ENCODE measurements around the gene MRPL10.

The MRPL10 gene

GRCh38 chr17:47801176-47801765 lies 30.1 kb downstream of the MRPL10 start:
- TF ChIP-seq CTCF (IDR thresholded peaks at IDR 0.05; ENCODE audit: borderline replicate concordance, control extremely low read depth, extremely low read depth, insufficient read depth, missing control alignments): no peak
- no peak for DNase-seq (ENCODE audit: low spot score)
- in situ Hi-C loops (cut with MboI; ENCODE audit: low sequenced_read_pairs, unreplicated experiment): no loop called here

GRCh38 chr17:47800686-47801085 lies 30.7 kb downstream of the MRPL10 start:
- no peak for DNase-seq (ENCODE audit: low spot score)
- in situ Hi-C loops (cut with MboI; ENCODE audit: low sequenced_read_pairs, unreplicated experiment): no loop called here
- TF ChIP-seq CTCF (IDR thresholded peaks at IDR 0.05; ENCODE audit: borderline replicate concordance, control extremely low read depth, extremely low read depth, insufficient read depth, missing control alignments): no peak

GRCh38 chr17:47797797-47798196 lies 33.5 kb downstream of the MRPL10 start:
- TF ChIP-seq CTCF (IDR thresholded peaks at IDR 0.05; ENCODE audit: borderline replicate concordance, control extremely low read depth, extremely low read depth, insufficient read depth, missing control alignments): no peak
- DNase-seq (ENCODE audit: low spot score): no peak
- in situ Hi-C loops (cut with MboI; ENCODE audit: low sequenced_read_pairs, unreplicated experiment): loop anchor here (10.0 to 25.0 kb wide), 2 partner anchors 103 to 435 kb away; partner anchors contain the start of gene TBKBP1

- no peak for TF ChIP-seq CTCF (IDR thresholded peaks at IDR 0.05; ENCODE audit: borderline replicate concordance, control extremely low read depth, extremely low read depth, insufficient read depth, missing control alignments)
- in situ Hi-C loops (cut with MboI; ENCODE audit: low sequenced_read_pairs, unreplicated experiment): loop anchor here (10.0 to 25.0 kb wide), 2 partner anchors 98 to 431 kb away; partner anchors contain the start of gene TBKBP1
- no peak for DNase-seq (ENCODE audit: low spot score)
These were observed 38.4 kb downstream of the MRPL10 start for GRCh38 chr17:47792979-47793378.

GRCh38 chr17:47792457-47792856 lies 38.9 kb downstream of the MRPL10 start:
- in situ Hi-C loops (cut with MboI; ENCODE audit: low sequenced_read_pairs, unreplicated experiment): loop anchor here (10.0 to 25.0 kb wide), 2 partner anchors 98 to 430 kb away; partner anchors contain the start of gene TBKBP1
- TF ChIP-seq CTCF (IDR thresholded peaks at IDR 0.05; ENCODE audit: borderline replicate concordance, control extremely low read depth, extremely low read depth, insufficient read depth, missing control alignments): no peak
- no peak for DNase-seq (ENCODE audit: low spot score)

- no peak for DNase-seq (ENCODE audit: low spot score)
- no peak for TF ChIP-seq CTCF (IDR thresholded peaks at IDR 0.05; ENCODE audit: borderline replicate concordance, control extremely low read depth, extremely low read depth, insufficient read depth, missing control alignments)
- in situ Hi-C loops (cut with MboI; ENCODE audit: low sequenced_read_pairs, unreplicated experiment): loop anchor here (10.0 to 25.0 kb wide), 2 partner anchors 96 to 429 kb away; partner anchors contain the start of gene TBKBP1
These were observed 40.3 kb downstream of the MRPL10 start for GRCh38 chr17:47791025-47791424.
